K562 (cell line): Measurements from ENCODE around the gene CDKN2AIP. TPM values are rescaled to one million over a fixed set of nuclear protein-coding genes. Genes with fewer than 3 reads are reported as not detected.

ENCODE experiments used
- CBFB ChIP-seq: sonication (generic); formaldehyde crosslinking; IDR thresholded peaks from 2 replicates; pipeline ENCODE4 v1.4.0; 2020; ENCODE audit warnings: mild to moderate bottlenecking, missing genetic modification reagents
- CXXC5 ChIP-seq: fragments of 250-450 bp; sonication (Bioruptor Pico); IDR thresholded peaks from 2 replicates; pipeline ENCODE4 v1.8.0; 2022; ENCODE audit warnings: inconsistent platforms, mild to moderate bottlenecking, moderate library complexity
- GTF2B ChIP-seq: IDR thresholded peaks from 2 replicates; pipeline ENCODE4 v1.6.1; 2011; ENCODE audit not compliant: insufficient read length; ENCODE audit errors: extremely low read depth
- KLF13 ChIP-seq: fragments of 450-650 bp; IDR thresholded peaks from 2 replicates; pipeline ENCODE4 v1.6.1; 2016; ENCODE audit warnings: missing genetic modification characterization, low read depth, mild to moderate bottlenecking, missing compliant biosample characterization, moderate library complexity, borderline replicate concordance
- LEF1 ChIP-seq: fragments of 450-650 bp; IDR thresholded peaks from 2 replicates; pipeline ENCODE4 v1.6.1; 2016; ENCODE audit warnings: mild to moderate bottlenecking
- NR2C1 ChIP-seq, 2 experiments: fragments of 450-650 bp; IDR thresholded peaks; 2 replicates each; pipeline ENCODE4 v1.6.1; 2017; ENCODE audit warnings: mild to moderate bottlenecking in 2 of 2, antibody characterized with exemption in 1 of 2, inconsistent platforms in 1 of 2, missing compliant biosample characterization in 1 of 2, missing genetic modification characterization in 1 of 2
- POLR2H ChIP-seq: IDR thresholded peaks from 2 replicates; pipeline ENCODE4 v1.6.1; 2016; ENCODE audit warnings: missing genetic modification characterization, low read depth, mild to moderate bottlenecking, control low read depth, missing compliant biosample characterization, moderate library complexity
- RBFOX2 ChIP-seq: fragments of 200-400 bp; formaldehyde crosslinking; IDR thresholded peaks from 2 replicates; pipeline ENCODE4 v1.6.1; 2017; ENCODE audit warnings: low read depth, mild to moderate bottlenecking, low read length, moderate library complexity
- RCOR1 ChIP-seq, 2 experiments: IDR thresholded peaks; 2 replicates each; pipeline ENCODE4 v1.6.1; 2012; ENCODE audit warnings: low read depth in 2 of 2, low read length in 2 of 2, borderline replicate concordance in 1 of 2, improper control_type of control experiment in 1 of 2
- ZNF740 ChIP-seq, 3 experiments: fragments of 200-800 bp in 1 of 3; sonication (Bioruptor generic) in 1 of 3; sonication (generic) in 1 of 3; formaldehyde crosslinking in 1 of 3; IDR thresholded peaks; 2 replicates each; pipeline versions ENCODE4 v1.6.1 to v1.8.0; 2016 to 2022; ENCODE audit warnings: mild to moderate bottlenecking in 2 of 3, missing compliant biosample characterization in 2 of 3, missing genetic modification characterization in 2 of 3, missing genetic modification reagents in 1 of 3
- polyA plus RNA-seq, 8 experiments: library from polyadenylated mRNA; depleted of rRNA in 4 of 8; stranded (reverse) in 5 of 8; unstranded in 3 of 8; fragments of >200 nt; fragmentation: Nextera tagmentation in 2 of 8; fragmentation: Illumina TruSeq in 1 of 8; extraction: Ambion mirVana in 2 of 8; extraction: Trizol in 1 of 8; gene quantifications; 2 replicates each; pipeline versions ENCODE4 v1.2.1 to v1.2.3, GENCODE V29; 2011 to 2014; ENCODE audit warnings: inconsistent platforms in 1 of 8, missing spikeins in 1 of 8
- total RNA-seq, 7 experiments: library from RNA; depleted of rRNA in 6 of 7; stranded (reverse); fragments of >200 nt in 6 of 7; fragmentation: Illumina TruSeq in 2 of 7; extraction: Trizol in 2 of 7; gene quantifications; 2 replicates each; pipeline versions ENCODE4 v1.2.1 to v1.2.3, GENCODE V29; 2011 to 2021; ENCODE audit warnings: low replicate concordance in 1 of 7
- TF ChIP-seq, protein P1 (sequence below): sonication (generic); formaldehyde crosslinking; IDR thresholded peaks from 2 replicates; pipeline ENCODE4 v1.8.0; 2023; ENCODE audit warnings: mild to moderate bottlenecking, missing genetic modification reagents
- TF ChIP-seq, protein P2 (sequence below): sonication (generic); formaldehyde crosslinking; IDR thresholded peaks from 2 replicates; pipeline ENCODE4 v1.8.1; 2022; ENCODE audit warnings: missing genetic modification reagents
- TF ChIP-seq, protein P3 (sequence below): sonication (generic); formaldehyde crosslinking; IDR thresholded peaks from 2 replicates; pipeline ENCODE4 v1.8.1; 2023; ENCODE audit warnings: mild to moderate bottlenecking, missing genetic modification reagents

CDKN2AIP gene
- total and polyA plus RNA-seq, 9 of the 15 experiments (the other 6 are each of a cell fraction or from before 2014, with no cell fraction given) = 5.9 to 22.0 (median 19.7) TPM

DNA sequence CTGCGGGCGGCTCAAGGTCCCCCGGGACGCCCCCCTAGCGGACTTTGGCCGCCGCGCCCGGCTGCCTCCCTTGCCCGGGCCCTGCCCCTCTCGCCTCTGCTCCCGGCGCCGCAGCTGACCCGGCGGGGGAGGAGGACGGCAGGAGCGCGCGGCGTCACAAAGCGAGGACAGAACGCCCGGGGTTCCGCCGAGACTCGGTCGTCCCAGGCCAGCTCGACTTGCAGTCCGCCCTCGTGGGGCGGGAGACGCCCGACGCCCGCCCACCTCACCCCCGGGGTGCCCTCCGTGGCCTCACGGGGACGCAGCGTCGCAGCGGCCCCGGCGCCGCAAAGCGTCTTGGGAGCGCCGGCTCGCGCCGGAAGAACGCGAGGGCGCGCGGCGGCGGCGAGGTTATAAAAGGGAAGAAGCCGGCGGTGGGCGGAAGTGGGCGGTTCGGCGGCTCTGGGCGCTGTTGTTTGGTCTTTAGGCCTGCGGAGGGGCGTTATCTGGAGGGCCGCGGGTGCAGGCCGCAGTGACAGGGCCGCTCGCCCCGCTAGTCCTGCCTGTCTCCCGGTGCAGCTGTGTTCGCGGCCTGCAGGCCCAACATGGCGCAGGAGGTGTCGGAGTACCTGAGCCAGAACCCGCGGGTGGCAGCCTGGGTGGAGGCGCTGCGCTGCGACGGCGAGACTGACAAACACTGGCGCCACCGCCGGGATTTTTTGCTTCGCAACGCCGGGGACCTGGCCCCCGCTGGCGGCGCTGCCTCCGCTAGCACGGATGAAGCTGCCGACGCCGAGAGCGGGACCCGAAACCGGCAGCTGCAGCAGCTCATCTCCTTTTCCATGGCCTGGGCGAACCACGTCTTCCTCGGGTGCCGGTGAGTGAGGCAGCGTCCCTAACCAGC lies at the start of gene CDKN2AIP (continued):
- TF ChIP-seq CXXC5 (CRISPR knock-in tag) (peak; percentile 96), LEF1 (no peak), RBFOX2 (peak; percentile 100), NR2C1 (IDR thresholded peaks at IDR 0.05) (no peak), NR2C1 (tag; IDR thresholded peaks at IDR 0.05) (no peak), ZNF740 (CRISPR knock-in tag; IDR thresholded peaks at IDR 0.05) (peak; percentile 41; the same call in 1 of the 2 replicates), ZNF740 (tag; IDR thresholded peaks at IDR 0.05) (no peak), GTF2B (peak; percentile 53), POLR2H (peak; percentile 92), RCOR1 (IDR thresholded peaks at IDR 0.05; ENCODE audit: borderline replicate concordance in 1 of 2, low read depth in 2 of 2, low read length in 2 of 2) (peak in 1 of 2 experiments; percentile 16; a peak in 2 of 4 replicates), KLF13 (tag) (peak; percentile 87), CBFB (CRISPR knock-in tag) (peak; percentile 61; the same call in 1 of the 2 replicates)
- TF ChIP-seq, protein P1, sequence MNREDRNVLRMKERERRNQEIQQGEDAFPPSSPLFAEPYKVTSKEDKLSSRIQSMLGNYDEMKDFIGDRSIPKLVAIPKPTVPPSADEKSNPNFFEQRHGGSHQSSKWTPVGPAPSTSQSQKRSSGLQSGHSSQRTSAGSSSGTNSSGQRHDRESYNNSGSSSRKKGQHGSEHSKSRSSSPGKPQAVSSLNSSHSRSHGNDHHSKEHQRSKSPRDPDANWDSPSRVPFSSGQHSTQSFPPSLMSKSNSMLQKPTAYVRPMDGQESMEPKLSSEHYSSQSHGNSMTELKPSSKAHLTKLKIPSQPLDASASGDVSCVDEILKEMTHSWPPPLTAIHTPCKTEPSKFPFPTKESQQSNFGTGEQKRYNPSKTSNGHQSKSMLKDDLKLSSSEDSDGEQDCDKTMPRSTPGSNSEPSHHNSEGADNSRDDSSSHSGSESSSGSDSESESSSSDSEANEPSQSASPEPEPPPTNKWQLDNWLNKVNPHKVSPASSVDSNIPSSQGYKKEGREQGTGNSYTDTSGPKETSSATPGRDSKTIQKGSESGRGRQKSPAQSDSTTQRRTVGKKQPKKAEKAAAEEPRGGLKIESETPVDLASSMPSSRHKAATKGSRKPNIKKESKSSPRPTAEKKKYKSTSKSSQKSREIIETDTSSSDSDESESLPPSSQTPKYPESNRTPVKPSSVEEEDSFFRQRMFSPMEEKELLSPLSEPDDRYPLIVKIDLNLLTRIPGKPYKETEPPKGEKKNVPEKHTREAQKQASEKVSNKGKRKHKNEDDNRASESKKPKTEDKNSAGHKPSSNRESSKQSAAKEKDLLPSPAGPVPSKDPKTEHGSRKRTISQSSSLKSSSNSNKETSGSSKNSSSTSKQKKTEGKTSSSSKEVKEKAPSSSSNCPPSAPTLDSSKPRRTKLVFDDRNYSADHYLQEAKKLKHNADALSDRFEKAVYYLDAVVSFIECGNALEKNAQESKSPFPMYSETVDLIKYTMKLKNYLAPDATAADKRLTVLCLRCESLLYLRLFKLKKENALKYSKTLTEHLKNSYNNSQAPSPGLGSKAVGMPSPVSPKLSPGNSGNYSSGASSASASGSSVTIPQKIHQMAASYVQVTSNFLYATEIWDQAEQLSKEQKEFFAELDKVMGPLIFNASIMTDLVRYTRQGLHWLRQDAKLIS (CRISPR knock-in tag) = 0 out of 2 replicates have a peak, but pooled peaks have one; percentile 86
- TF ChIP-seq, protein P2, sequence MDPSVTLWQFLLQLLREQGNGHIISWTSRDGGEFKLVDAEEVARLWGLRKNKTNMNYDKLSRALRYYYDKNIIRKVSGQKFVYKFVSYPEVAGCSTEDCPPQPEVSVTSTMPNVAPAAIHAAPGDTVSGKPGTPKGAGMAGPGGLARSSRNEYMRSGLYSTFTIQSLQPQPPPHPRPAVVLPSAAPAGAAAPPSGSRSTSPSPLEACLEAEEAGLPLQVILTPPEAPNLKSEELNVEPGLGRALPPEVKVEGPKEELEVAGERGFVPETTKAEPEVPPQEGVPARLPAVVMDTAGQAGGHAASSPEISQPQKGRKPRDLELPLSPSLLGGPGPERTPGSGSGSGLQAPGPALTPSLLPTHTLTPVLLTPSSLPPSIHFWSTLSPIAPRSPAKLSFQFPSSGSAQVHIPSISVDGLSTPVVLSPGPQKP (CRISPR knock-in tag) = no peak
- TF ChIP-seq, protein P3, sequence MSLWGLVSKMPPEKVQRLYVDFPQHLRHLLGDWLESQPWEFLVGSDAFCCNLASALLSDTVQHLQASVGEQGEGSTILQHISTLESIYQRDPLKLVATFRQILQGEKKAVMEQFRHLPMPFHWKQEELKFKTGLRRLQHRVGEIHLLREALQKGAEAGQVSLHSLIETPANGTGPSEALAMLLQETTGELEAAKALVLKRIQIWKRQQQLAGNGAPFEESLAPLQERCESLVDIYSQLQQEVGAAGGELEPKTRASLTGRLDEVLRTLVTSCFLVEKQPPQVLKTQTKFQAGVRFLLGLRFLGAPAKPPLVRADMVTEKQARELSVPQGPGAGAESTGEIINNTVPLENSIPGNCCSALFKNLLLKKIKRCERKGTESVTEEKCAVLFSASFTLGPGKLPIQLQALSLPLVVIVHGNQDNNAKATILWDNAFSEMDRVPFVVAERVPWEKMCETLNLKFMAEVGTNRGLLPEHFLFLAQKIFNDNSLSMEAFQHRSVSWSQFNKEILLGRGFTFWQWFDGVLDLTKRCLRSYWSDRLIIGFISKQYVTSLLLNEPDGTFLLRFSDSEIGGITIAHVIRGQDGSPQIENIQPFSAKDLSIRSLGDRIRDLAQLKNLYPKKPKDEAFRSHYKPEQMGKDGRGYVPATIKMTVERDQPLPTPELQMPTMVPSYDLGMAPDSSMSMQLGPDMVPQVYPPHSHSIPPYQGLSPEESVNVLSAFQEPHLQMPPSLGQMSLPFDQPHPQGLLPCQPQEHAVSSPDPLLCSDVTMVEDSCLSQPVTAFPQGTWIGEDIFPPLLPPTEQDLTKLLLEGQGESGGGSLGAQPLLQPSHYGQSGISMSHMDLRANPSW (CRISPR knock-in tag) = peak; percentile 84
